ENCODE data around the gene KAZN. TPM values are rescaled to one million over a fixed set of nuclear protein-coding genes. Genes with fewer than 3 reads are reported as not detected.

KAZN gene
- total RNA-seq, 4 donors from 2014 or later, result 9.2 to 30.6 (median 21.2) TPM

DNA sequence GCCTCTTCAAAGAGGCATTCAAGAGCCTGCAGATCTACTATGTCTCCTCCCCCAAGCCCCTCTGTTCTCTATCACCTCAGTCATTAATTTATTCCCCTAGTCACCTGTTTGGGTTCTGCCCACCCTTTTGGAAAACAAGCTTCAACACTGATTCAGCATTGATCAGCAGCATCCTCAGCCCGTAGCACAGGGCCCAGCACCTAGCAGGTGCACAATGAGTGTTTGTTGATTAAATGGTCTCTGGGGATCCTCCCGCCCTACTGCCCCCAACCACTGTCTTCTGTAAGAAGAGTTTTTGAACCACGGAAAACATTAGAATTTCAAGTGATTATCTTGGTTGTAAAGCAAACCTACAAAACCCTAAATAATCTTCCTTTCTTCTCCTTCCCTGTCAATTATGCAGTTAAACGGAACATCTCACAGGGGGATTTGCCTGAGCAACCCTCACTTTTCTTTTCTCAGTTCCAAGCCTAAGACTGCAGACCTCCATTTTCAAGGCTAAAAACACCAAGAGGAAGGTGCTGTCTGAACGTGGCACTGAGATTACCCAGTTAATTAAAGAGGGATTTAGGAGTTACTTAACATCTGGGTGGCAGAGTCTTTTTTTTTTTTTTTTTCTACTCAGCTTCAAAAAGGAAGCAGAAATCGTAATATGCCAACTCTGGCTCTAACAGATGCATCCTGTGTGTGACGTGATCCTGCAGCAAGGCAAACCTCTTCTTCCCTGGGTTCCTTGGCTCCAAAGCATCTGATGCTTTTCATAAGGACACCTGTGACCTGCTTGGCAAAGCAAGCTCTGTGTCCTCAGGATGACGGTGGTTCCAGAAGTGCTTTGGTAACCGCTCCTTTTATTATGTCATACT, 163.0 kb downstream of the KAZN start:
- DNase-seq (ENCODE audit: low spot score), result no peak
- ATAC-seq (ENCODE audit: low FRiP score), result no peak
- TF ChIP-seq, protein P1, sequence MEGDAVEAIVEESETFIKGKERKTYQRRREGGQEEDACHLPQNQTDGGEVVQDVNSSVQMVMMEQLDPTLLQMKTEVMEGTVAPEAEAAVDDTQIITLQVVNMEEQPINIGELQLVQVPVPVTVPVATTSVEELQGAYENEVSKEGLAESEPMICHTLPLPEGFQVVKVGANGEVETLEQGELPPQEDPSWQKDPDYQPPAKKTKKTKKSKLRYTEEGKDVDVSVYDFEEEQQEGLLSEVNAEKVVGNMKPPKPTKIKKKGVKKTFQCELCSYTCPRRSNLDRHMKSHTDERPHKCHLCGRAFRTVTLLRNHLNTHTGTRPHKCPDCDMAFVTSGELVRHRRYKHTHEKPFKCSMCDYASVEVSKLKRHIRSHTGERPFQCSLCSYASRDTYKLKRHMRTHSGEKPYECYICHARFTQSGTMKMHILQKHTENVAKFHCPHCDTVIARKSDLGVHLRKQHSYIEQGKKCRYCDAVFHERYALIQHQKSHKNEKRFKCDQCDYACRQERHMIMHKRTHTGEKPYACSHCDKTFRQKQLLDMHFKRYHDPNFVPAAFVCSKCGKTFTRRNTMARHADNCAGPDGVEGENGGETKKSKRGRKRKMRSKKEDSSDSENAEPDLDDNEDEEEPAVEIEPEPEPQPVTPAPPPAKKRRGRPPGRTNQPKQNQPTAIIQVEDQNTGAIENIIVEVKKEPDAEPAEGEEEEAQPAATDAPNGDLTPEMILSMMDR (IDR thresholded peaks at IDR 0.05), result no peak

DNA sequence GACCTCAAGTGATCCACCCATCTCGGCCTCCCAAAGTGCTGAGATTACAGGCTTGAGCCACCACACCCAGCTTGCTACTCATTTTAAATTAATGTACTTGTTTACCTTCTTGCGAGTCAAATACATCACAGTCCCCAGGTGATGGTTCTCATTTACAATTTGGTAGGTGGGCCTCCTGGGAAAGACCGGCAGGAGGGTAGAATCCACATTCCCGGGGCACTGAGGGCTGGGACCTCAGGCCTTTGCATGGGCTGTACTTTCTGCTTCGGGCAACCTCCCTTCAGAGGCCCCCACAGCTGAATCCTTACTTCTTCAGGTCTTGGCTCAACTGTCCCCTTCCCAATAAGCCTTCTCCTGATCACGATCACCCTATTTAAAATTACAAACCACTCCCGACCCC, 165.5 kb downstream of the KAZN start:
- DNase-seq (ENCODE audit: low spot score) (no peak), ATAC-seq (ENCODE audit: low FRiP score) (no peak)
- TF ChIP-seq, protein P1 (IDR thresholded peaks at IDR 0.05), result no peak

- ATAC-seq (ENCODE audit: low FRiP score) (no peak), DNase-seq (ENCODE audit: low spot score) (no peak)
- TF ChIP-seq, protein P1 (IDR thresholded peaks at IDR 0.05), result no peak
Observed at GRCh38 chr1:14765773-14766172, 167.3 kb downstream of the KAZN start.

GRCh38 chr1:14767075-14767474, 168.6 kb downstream of the KAZN start:
- TF ChIP-seq, protein P1 (IDR thresholded peaks at IDR 0.05), result no peak
- ATAC-seq (ENCODE audit: low FRiP score), result no peak
- no peak for DNase-seq (ENCODE audit: low spot score)

GRCh38 chr1:14768582-14769304, 170.3 kb downstream of the KAZN start:
- TF ChIP-seq, protein P1 (IDR thresholded peaks at IDR 0.05), result no peak
- no peak for ATAC-seq (ENCODE audit: low FRiP score)

GRCh38 chr1:14769486-14770274, 171.2 kb downstream of the KAZN start:
- ATAC-seq (ENCODE audit: low FRiP score) (no peak), DNase-seq (ENCODE audit: low spot score) (no peak)
- TF ChIP-seq, protein P1 (IDR thresholded peaks at IDR 0.05), result no peak

More at GRCh38 chr1:14768582-14769304, 170.3 kb downstream of the KAZN start:
- no peak for DNase-seq (ENCODE audit: low spot score)

Data from omental fat pad (tissue), 4 donors.